ENCODE measurements around the gene ARMH1. TPM values are rescaled to one million over a fixed set of nuclear protein-coding genes. Genes with fewer than 3 reads are reported as not detected.

ARMH1 gene
- total RNA-seq, 4 donors from 2014 or later = 0.26 to 0.75 (median 0.54) TPM

GRCh38 chr1:44739307-44740178 is 65.0 kb downstream of the ARMH1 start, which contains the start of gene KIF2C:
Gene KIF2C (plus strand): TSS chr1:44739837. CDS start chr1:44739933, 96 bp downstream.
- peak; percentile 98 for DNase-seq (ENCODE audit: extremely low spot score)
- Histone ChIP-seq H3K36me3 (no peaks in the 10 kb centered on the region), H3K9me3 (no peaks in the 10 kb centered on the region), H3K4me1 (peaks cover 9 to 12% (median 10%) of the 10 kb centered on the region in 4 donors), H3K27me3 (no peaks in the 10 kb centered on the region), H3K4me3 (peak within 1 kb of the TSS; percentile 57 to 67 (median 60)), H3K27ac (replicated peaks in 1 of 4) (peak within 1 kb of the TSS; percentile 81 to 90 (median 88))
- intact Hi-C loops (cut with DNase I) = no loop called here
- TF ChIP-seq POLR2A (IDR thresholded peaks at IDR 0.05; ENCODE audit: low read depth) (peak; percentile 52), CTCF (IDR thresholded peaks at IDR 0.05) (peak in 1 of 3 experiments; percentile 35), POLR2AphosphoS5 (IDR thresholded peaks at IDR 0.05) (peak; percentile 93 to 99), EP300 (IDR thresholded peaks at IDR 0.05) (peak; percentile 12)
- WGBS = 0% methylated on average over 38 of the region's 57 CpGs

- H3K27ac ChIP-seq (replicated peaks in 1 of 4) = peak overlapping the region; percentile 81 to 90 (median 88)
- WGBS = 4% methylated on average over 14 of the region's 14 CpGs
- no peaks in the 10 kb centered on the region for H3K36me3 ChIP-seq
- H3K4me1 ChIP-seq = peaks cover 9 to 12% (median 10%) of the 10 kb centered on the region in 4 donors
- intact Hi-C loops (cut with DNase I) = no loop called here
- peak overlapping the region; percentile 57 to 67 (median 60) for H3K4me3 ChIP-seq
- TF ChIP-seq CTCF (IDR thresholded peaks at IDR 0.05) (no peak), EP300 (IDR thresholded peaks at IDR 0.05) (no peak), POLR2A (IDR thresholded peaks at IDR 0.05; ENCODE audit: low read depth) (no peak), POLR2AphosphoS5 (IDR thresholded peaks at IDR 0.05) (no peak)
- DNase-seq (ENCODE audit: extremely low spot score) = no peak
- H3K27me3 ChIP-seq = no peaks in the 10 kb centered on the region
- no peaks in the 10 kb centered on the region for H3K9me3 ChIP-seq
Observed at GRCh38 chr1:44740179-44740617, 65.7 kb downstream of the ARMH1 start.

DNA sequence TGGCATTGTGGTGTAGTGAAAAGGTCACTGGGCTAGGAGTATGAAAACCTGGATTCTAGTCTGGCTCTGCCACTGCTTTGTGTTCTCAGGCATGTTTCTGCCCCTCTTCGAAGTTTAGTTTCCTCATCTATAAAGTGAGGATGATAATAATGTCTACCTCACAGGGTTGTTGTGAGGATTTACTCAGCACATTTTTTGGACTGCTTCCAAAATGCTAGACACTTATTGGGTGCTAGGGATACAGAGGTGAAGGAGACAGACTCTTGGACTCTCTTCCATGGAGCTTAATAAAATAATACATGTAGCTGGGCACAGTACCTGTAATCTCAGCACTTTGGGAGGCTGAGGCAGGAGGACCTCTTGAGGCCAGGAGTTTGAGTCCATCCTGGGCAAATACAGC is 68.7 kb downstream of the ARMH1 start:
- no peak overlapping the region for H3K27ac ChIP-seq (replicated peaks in 1 of 4)
- H3K4me3 ChIP-seq = no peak overlapping the region
- H3K36me3 ChIP-seq = no peaks in the 10 kb centered on the region
- intact Hi-C loops (cut with DNase I) = no loop called here
- peaks cover 9 to 12% (median 10%) of the 10 kb centered on the region in 4 donors for H3K4me1 ChIP-seq
- H3K9me3 ChIP-seq = no peaks in the 10 kb centered on the region
- DNase-seq (ENCODE audit: extremely low spot score) = no peak
- WGBS = 50% methylated on average over 1 of the region's 1 CpG
- TF ChIP-seq EP300 (IDR thresholded peaks at IDR 0.05) = no peak
- TF ChIP-seq POLR2A (IDR thresholded peaks at IDR 0.05; ENCODE audit: low read depth) = no peak
- TF ChIP-seq CTCF (IDR thresholded peaks at IDR 0.05) = no peak
- no peak for TF ChIP-seq POLR2AphosphoS5 (IDR thresholded peaks at IDR 0.05)
- no peaks in the 10 kb centered on the region for H3K27me3 ChIP-seq

GRCh38 chr1:44747878-44748277 is 73.4 kb downstream of the ARMH1 start:
- no peak for TF ChIP-seq POLR2AphosphoS5 (IDR thresholded peaks at IDR 0.05)
- TF ChIP-seq POLR2A (IDR thresholded peaks at IDR 0.05; ENCODE audit: low read depth) = no peak
- no peak for TF ChIP-seq CTCF (IDR thresholded peaks at IDR 0.05)
- no peak for TF ChIP-seq EP300 (IDR thresholded peaks at IDR 0.05)
- no peaks in the 10 kb centered on the region for H3K27me3 ChIP-seq
- intact Hi-C loops (cut with DNase I) = no loop called here

More at GRCh38 chr1:44747878-44748277, 73.4 kb downstream of the ARMH1 start:
- no peak for DNase-seq (ENCODE audit: extremely low spot score)
- no peaks in the 10 kb centered on the region for H3K9me3 ChIP-seq
- 95% methylated on average over 3 of the region's 3 CpGs for WGBS
- H3K4me1 ChIP-seq = no peaks in the 10 kb centered on the region
- H3K36me3 ChIP-seq = peaks cover 0 to 3% (median 0%) of the 10 kb centered on the region in 4 donors
- H3K4me3 ChIP-seq = no peak overlapping the region
- H3K27ac ChIP-seq (replicated peaks in 1 of 4) = no peak overlapping the region
